Bronchial epithelial cell (primary cell): ENCODE results near the gene DGAT2L6. TPM values are rescaled to one million over a fixed set of nuclear protein-coding genes. Genes with fewer than 3 reads are reported as not detected.

Source experiments
- DNase-seq: peaks from one replicate; pipeline ENCODE4 v3.0.0-alpha.2; 2010; ENCODE audit warnings: low read depth
- FAIRE-seq: peaks from 2 replicates; lab custom pipeline; 2011; peaks lifted over from hg19 to GRCh38; lab: Jason Lieb, UNC
- H3K27me3 ChIP-seq: 2 replicates; pipeline ENCODE4 v1.5.1; 2011; ENCODE audit warnings: low read length; ENCODE audit not compliant: control insufficient read depth, insufficient read depth
- H3K36me3 ChIP-seq: 2 replicates; pipeline ENCODE4 v1.5.1; 2011; ENCODE audit warnings: low read length; ENCODE audit not compliant: control insufficient read depth, insufficient read depth
- H3K4me3 ChIP-seq: 2 replicates; pipeline ENCODE4 v1.5.1; 2011; ENCODE audit warnings: mild to moderate bottlenecking, low read depth, low read length, control low read depth
- total RNA-seq: library from RNA; depleted of rRNA; stranded (reverse); fragments of >200 nt; gene quantifications from 2 replicates; pipeline ENCODE4 v1.2.1, GENCODE V29; 2014
- TF ChIP-seq, protein P1 (sequence below): IDR thresholded peaks from 2 replicates; pipeline ENCODE4 v1.5.1; 2011; ENCODE audit warnings: mild to moderate bottlenecking, moderate library complexity, low read length, control low read depth, inconsistent platforms; ENCODE audit not compliant: insufficient read depth, severe bottlenecking

DGAT2L6 gene
- total RNA-seq, 1 donor from 2014 or later = not detected

DNA sequence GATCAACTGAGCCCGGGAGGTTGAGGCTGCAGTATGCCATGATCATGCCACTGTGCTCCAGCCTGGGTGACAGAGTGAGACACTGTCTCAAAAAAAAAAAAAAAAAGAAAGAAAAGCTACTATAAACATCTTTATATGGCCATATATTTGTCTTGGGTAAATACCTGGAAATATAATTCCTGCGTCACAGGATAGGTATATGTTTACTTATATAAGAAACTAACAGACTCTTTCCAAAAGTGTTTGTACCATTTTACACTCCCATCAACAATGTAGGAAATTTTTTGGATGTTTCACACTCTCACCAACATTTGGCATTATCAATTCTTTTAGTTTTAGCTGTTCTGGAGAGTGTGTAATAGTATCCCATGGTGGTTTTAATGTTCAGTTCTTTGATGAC, 70.0 kb downstream of the DGAT2L6 start:
- Histone ChIP-seq H3K4me3 (no peak overlapping the region), H3K36me3 (no peaks in the 10 kb centered on the region), H3K27me3 (no peaks in the 10 kb centered on the region)
- TF ChIP-seq, protein P1, sequence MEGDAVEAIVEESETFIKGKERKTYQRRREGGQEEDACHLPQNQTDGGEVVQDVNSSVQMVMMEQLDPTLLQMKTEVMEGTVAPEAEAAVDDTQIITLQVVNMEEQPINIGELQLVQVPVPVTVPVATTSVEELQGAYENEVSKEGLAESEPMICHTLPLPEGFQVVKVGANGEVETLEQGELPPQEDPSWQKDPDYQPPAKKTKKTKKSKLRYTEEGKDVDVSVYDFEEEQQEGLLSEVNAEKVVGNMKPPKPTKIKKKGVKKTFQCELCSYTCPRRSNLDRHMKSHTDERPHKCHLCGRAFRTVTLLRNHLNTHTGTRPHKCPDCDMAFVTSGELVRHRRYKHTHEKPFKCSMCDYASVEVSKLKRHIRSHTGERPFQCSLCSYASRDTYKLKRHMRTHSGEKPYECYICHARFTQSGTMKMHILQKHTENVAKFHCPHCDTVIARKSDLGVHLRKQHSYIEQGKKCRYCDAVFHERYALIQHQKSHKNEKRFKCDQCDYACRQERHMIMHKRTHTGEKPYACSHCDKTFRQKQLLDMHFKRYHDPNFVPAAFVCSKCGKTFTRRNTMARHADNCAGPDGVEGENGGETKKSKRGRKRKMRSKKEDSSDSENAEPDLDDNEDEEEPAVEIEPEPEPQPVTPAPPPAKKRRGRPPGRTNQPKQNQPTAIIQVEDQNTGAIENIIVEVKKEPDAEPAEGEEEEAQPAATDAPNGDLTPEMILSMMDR = no peak
- FAIRE-seq = no peak
- DNase-seq = no peak

DNA sequence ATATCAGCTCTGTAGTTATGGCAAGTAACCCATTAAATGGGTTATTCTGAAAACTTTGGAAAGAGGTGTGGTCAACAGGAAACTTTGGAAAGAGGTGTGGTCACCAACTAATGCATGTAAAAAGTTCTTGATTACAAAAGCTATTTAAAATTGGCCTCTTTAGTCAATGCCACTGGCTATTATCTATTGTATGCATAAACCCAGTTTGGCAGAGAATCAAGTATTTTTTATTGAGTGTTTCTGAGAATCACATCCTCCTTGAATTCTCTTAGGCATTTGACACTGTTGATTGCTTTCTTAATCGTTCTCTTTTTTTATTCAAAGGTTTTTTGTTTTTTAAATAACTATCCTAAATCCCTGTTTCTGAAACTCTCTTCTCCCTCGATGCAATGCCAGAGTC, 75.2 kb downstream of the DGAT2L6 start:
- Histone ChIP-seq H3K27me3 (no peaks in the 10 kb centered on the region), H3K36me3 (no peaks in the 10 kb centered on the region), H3K4me3 (no peak overlapping the region)
- TF ChIP-seq, protein P1 = no peak
- no peak for DNase-seq
- FAIRE-seq = no peak

DNA sequence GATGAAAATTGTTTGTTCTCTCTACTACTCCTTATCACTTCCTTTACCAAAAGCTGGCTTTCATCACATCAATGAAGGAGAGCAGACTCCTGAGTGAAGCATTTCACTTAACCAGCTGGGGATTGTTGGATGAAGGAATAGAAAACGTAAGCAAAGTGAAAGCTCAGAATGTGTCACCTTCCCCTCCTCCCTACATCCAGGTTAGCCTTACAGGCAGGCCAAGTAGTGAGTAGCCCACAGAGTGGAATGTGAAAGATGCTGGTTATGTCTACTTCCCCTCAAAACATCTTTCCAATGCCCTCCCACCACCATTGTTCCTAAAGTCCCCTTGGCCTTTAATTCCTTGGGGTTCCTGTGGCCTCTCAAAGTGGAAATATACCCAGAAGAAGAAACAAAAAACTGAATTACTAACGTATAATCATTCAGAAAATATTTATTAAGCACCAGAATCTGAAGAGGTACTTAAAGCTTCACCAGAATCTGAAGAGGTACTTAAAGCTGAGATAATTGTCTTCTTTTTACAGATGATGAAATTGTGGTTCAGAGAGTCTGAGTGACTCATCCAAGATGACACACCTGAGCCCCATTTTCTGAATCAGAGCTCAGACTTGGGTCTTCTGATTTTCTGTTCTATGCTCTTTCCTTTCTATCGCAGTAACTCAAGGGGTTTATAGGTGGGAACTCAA, 76.2 kb downstream of the DGAT2L6 start:
- H3K4me3 ChIP-seq = no peak overlapping the region
- DNase-seq (peak; percentile 78), FAIRE-seq (no peak)
- no peaks in the 10 kb centered on the region for H3K27me3 ChIP-seq
- no peaks in the 10 kb centered on the region for H3K36me3 ChIP-seq
- TF ChIP-seq, protein P1 = no peak

DNA sequence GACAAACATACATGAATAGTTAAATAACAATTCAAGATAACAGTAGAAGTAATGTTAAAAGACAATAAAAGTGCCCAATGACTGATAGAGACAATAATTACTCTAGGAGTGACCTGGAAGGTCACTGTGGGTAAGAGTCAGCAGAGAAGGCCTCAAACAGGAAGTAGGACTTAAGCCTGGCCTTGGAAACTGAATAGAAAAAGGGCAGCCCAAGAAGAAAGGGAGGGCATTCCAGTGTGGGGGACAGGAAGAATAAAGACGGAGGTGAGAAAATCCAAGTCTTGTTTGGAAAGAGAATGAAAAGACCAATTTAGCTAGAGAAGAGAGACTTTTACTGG, 76.7 kb downstream of the DGAT2L6 start:
- FAIRE-seq (no peak), DNase-seq (no peak)
- no peaks in the 10 kb centered on the region for H3K36me3 ChIP-seq
- H3K4me3 ChIP-seq = no peak overlapping the region
- TF ChIP-seq, protein P1 = no peak
- no peaks in the 10 kb centered on the region for H3K27me3 ChIP-seq

DNA sequence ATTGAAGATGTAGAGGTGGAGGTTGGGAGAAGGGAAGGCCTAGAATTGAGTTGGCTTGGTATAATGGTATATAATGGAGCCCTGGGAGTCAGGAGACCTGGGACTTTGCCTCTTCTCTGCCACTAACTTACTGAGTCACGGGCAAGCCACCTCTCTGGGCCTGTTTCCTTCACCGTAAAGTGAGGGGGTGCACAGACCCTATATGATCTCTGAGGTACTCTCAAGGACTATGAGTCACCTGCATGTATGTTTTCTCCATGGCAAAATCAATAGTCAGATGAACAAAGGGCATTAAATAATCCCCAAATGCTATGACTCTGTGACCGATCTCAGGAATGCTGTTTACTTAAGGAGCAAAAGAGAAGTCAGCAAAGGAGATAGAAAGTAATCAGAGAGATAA, 77.6 kb downstream of the DGAT2L6 start:
- FAIRE-seq (no peak), DNase-seq (peak; percentile 8)
- no peaks in the 10 kb centered on the region for H3K36me3 ChIP-seq
- H3K27me3 ChIP-seq = no peaks in the 10 kb centered on the region
- TF ChIP-seq, protein P1 = no peak
- H3K4me3 ChIP-seq = no peak overlapping the region

Other genes with a start within 250 kb of the DGAT2L6 start
- gene AWAT2, start 127.5 kb upstream of the DGAT2L6 start, total RNA-seq = not detected in 2 replicates
- not detected in 2 replicates for gene OTUD6A, start 115.0 kb upstream of the DGAT2L6 start, total RNA-seq
- 75.8 and 107 TPM in 2 replicates for gene IGBP1, start 44.0 kb upstream of the DGAT2L6 start, total RNA-seq
- gene AWAT1, start 57.2 kb downstream of the DGAT2L6 start, total RNA-seq = not detected in 2 replicates
- 0.13 TPM in 1 of 2 replicates, not detected in the other for gene P2RY4, start 82.7 kb downstream of the DGAT2L6 start, total RNA-seq
- not detected in 2 replicates for gene ARR3, start 90.9 kb downstream of the DGAT2L6 start, total RNA-seq
- not detected in 2 replicates for gene RAB41, start 104.7 kb downstream of the DGAT2L6 start, total RNA-seq
- 18.7 and 31.0 TPM in 2 replicates for gene PDZD11, start 112.4 kb downstream of the DGAT2L6 start, total RNA-seq
- gene KIF4A, start 112.6 kb downstream of the DGAT2L6 start, total RNA-seq = 0.26 and 0.64 TPM in 2 replicates
- gene GDPD2, start 245.8 kb downstream of the DGAT2L6 start, total RNA-seq = 0.51 TPM in 1 of 2 replicates, not detected in the other